Esophagus squamous epithelium (tissue), 5 donors: ENCODE results near the gene GSE1. TPM values are rescaled to one million over a fixed set of nuclear protein-coding genes. Genes with fewer than 3 reads are reported as not detected.

Experiments
- DNase-seq: peaks from one replicate; lab custom pipeline; 2025; lab: John Stamatoyannopoulos, UW
- H3K27ac ChIP-seq, 4 donors: fragments of 200-600 bp; sonication (generic); one replicate each; pipeline ENCODE4 v1.5.1; 2016 to 2019; ENCODE audit warnings: mild to moderate bottlenecking in 1 of 4
- H3K27me3 ChIP-seq, 4 donors: fragments of 200-600 bp; sonication (generic); 1 replicate in 3 of 4; 2 replicates in 1 of 4; pipeline versions ENCODE4 v1.5.1 to v1.6.0; 2017 to 2021; ENCODE audit warnings: antibody characterized with exemption in 1 of 4
- H3K36me3 ChIP-seq, 3 donors: fragments of 200-600 bp; sonication (generic); one replicate each; pipeline ENCODE4 v1.5.1; 2016 to 2019
- H3K4me1 ChIP-seq, 3 donors: fragments of 200-600 bp; sonication (generic); one replicate each; pipeline ENCODE4 v1.5.1; 2017 to 2019
- H3K4me3 ChIP-seq, 4 donors: fragments of 200-600 bp; sonication (generic); 1 replicate in 3 of 4; 2 replicates in 1 of 4; pipeline ENCODE4 v1.5.1; 2016 to 2019; ENCODE audit warnings: mild to moderate bottlenecking in 2 of 4, moderate library complexity in 1 of 4
- H3K9me3 ChIP-seq, 3 donors: fragments of 200-600 bp; sonication (generic); one replicate each; pipeline ENCODE4 v1.5.1; 2016 to 2019
- POLR2A ChIP-seq, 4 donors: fragments of 450-650 bp; IDR thresholded peaks; one replicate each; pipeline ENCODE4 v1.6.1; 2017; ENCODE audit warnings: antibody characterized with exemption in 4 of 4, mild to moderate bottlenecking in 4 of 4, moderate library complexity in 3 of 4
- WGBS, 2 donors: methylation state at CpG; one replicate each; pipeline ENCODE4 v1.1.5; 2018; 5-methylcytosine and 5-hydroxymethylcytosine counted together
- intact Hi-C: fragments of 100-400 bp; cut with DNase I; formaldehyde crosslinking; loops from one replicate; pipeline ENCODE4 v1.15.0; 2022
- total RNA-seq, 4 donors: library from RNA; depleted of rRNA; stranded (reverse); fragments of >200 nt; gene quantifications; one replicate each; pipeline ENCODE4 v1.1.0, GENCODE V29; 2016
- TF ChIP-seq, protein P1 (sequence below), 6 experiments: fragments of 450-650 bp in 4 of 6; fragments of 200-600 bp in 2 of 6; sonication (generic) in 2 of 6; IDR thresholded peaks; one replicate each; pipeline ENCODE4 v1.5.1; 2016 to 2019; ENCODE audit warnings: antibody characterized with exemption in 6 of 6, mild to moderate bottlenecking in 4 of 6, moderate library complexity in 4 of 6
- donor health status: DM: yes; HTN: yes; CAD: no.

GSE1 gene
- total RNA-seq, 4 donors from 2014 or later: 24.6 to 33.6 (median 28.9) TPM

- H3K4me3 ChIP-seq: no peak overlapping the region
- no peaks in the 10 kb centered on the region for H3K9me3 ChIP-seq
- 80 to 86% methylated on average over 9 to 10 of the region's 11 CpGs for WGBS, 2 donors
- no peaks in the 10 kb centered on the region for H3K27me3 ChIP-seq
- H3K36me3 ChIP-seq: no peaks in the 10 kb centered on the region
- H3K27ac ChIP-seq: no peak overlapping the region
- intact Hi-C loops: no loop called here
- H3K4me1 ChIP-seq: peaks cover 0 to 18% (median 0%) of the 10 kb centered on the region in 3 donors
- DNase-seq: no peak
- no peak for TF ChIP-seq POLR2A (IDR thresholded peaks at IDR 0.05)
- TF ChIP-seq, protein P1, sequence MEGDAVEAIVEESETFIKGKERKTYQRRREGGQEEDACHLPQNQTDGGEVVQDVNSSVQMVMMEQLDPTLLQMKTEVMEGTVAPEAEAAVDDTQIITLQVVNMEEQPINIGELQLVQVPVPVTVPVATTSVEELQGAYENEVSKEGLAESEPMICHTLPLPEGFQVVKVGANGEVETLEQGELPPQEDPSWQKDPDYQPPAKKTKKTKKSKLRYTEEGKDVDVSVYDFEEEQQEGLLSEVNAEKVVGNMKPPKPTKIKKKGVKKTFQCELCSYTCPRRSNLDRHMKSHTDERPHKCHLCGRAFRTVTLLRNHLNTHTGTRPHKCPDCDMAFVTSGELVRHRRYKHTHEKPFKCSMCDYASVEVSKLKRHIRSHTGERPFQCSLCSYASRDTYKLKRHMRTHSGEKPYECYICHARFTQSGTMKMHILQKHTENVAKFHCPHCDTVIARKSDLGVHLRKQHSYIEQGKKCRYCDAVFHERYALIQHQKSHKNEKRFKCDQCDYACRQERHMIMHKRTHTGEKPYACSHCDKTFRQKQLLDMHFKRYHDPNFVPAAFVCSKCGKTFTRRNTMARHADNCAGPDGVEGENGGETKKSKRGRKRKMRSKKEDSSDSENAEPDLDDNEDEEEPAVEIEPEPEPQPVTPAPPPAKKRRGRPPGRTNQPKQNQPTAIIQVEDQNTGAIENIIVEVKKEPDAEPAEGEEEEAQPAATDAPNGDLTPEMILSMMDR (IDR thresholded peaks at IDR 0.05): no peak
Observed at GRCh38 chr16:85594978-85595661, 18.0 kb upstream of the GSE1 start.

- H3K27ac ChIP-seq: no peak overlapping the region
- no peak for DNase-seq
- H3K36me3 ChIP-seq: no peaks in the 10 kb centered on the region
- intact Hi-C loops: no loop called here
- H3K9me3 ChIP-seq: no peaks in the 10 kb centered on the region
- peaks cover 0 to 18% (median 0%) of the 10 kb centered on the region in 3 donors for H3K4me1 ChIP-seq
- H3K27me3 ChIP-seq: no peaks in the 10 kb centered on the region
- 92 to 93% methylated on average over 11 to 17 of the region's 18 CpGs for WGBS, 2 donors
- TF ChIP-seq, protein P1 (IDR thresholded peaks at IDR 0.05): no peak
- no peak for TF ChIP-seq POLR2A (IDR thresholded peaks at IDR 0.05)
- no peak overlapping the region for H3K4me3 ChIP-seq
Observed at GRCh38 chr16:85595812-85596502, 17.2 kb upstream of the GSE1 start.

GRCh38 chr16:85598141-85598540 lies 15.0 kb upstream of the GSE1 start:
- peaks cover 0 to 22% (median 0%) of the 10 kb centered on the region in 3 donors for H3K4me1 ChIP-seq
- no peak overlapping the region for H3K27ac ChIP-seq
- no peak for DNase-seq
- no peaks in the 10 kb centered on the region for H3K36me3 ChIP-seq
- intact Hi-C loops: no loop called here
- no peak for TF ChIP-seq POLR2A (IDR thresholded peaks at IDR 0.05)
- TF ChIP-seq, protein P1 (IDR thresholded peaks at IDR 0.05): no peak
- no peaks in the 10 kb centered on the region for H3K27me3 ChIP-seq
- no peaks in the 10 kb centered on the region for H3K9me3 ChIP-seq
- 82 to 94% methylated on average over 3 of the region's 8 CpGs for WGBS, 2 donors
- H3K4me3 ChIP-seq: no peak overlapping the region

DNA sequence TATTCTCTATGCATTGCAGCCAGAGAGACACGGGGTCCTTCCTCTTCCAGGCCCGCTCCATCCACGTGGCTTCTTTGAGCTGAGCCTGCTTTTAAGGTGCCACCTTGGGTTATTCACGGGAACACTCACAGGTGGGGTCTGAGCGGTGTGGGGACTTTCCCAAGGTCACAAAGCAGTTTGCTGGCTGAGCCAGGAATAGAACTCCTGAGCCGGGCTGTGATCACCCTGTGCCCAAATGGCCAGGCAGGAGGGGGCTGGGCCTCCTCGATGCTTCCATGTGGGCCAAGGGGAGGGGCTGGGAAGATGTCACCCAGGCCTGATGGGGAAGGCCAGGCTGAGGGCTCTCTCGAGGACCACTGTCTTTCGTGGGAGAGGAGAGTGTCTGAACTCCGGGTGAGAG lies 13.0 kb upstream of the GSE1 start:
- H3K4me1 ChIP-seq: peaks cover 0 to 13% (median 0%) of the 10 kb centered on the region in 3 donors
- intact Hi-C loops: no loop called here
- no peak overlapping the region for H3K4me3 ChIP-seq
- TF ChIP-seq, protein P1 (IDR thresholded peaks at IDR 0.05): no peak
- TF ChIP-seq POLR2A (IDR thresholded peaks at IDR 0.05): no peak
- H3K36me3 ChIP-seq: no peaks in the 10 kb centered on the region
- H3K27me3 ChIP-seq: no peaks in the 10 kb centered on the region
- WGBS, 2 donors: 72% methylated on average over 7 of the region's 10 CpGs; no CpG with 5 or more reads in 1 of the 2 donors
- H3K9me3 ChIP-seq: no peaks in the 10 kb centered on the region
- no peak overlapping the region for H3K27ac ChIP-seq
- DNase-seq: no peak
